ENCODE results near the gene MSANTD1.

Gene MSANTD1

DNA sequence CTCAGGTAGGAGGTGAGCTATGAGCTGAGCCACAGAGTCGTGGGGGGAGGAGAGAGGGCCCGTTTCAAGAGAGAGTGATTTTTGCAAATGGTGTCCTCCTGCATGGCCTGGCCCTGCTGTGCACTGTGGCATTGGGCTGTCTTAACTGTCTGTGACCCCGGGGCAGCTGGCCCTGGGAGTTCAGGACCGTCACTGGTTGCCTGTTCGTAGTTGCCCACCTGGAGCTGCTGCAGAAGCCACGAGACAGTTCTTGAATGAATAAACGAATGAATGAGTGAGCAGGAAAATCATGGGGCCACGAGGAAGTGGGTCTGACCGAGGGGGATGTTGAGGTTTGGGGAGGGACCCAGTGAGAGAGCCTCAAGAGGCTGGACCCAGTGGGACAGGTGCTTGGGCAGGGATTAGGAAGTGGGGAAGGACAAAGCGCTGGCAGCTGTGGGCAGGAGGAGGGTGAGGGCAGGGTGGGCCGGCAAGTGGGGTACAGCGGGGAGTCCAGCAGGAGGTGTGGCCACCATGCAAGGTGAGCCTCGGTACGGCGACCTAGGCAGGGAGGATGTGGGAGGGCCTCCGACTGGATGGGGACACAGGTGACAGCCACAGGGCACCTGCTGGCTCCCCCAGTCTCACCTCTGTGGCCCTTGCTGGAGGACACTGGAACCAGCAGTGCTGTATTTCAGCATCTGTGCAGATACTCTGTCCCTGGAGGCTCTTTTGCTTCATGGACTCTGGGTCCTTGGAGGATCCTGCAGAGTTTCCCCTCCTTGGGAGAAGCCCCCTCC lies 54.0 kb downstream of the MSANTD1 start:
- Histone ChIP-seq H3F3A (ENCODE audit: control insufficient read depth, insufficient read depth) (no peaks in the 10 kb centered on the region), H3K36me3 (ENCODE audit: control insufficient read depth, low read length) (no peaks in the 10 kb centered on the region), H3K79me2 (ENCODE audit: control insufficient read depth, low read length) (no peaks in the 10 kb centered on the region), H4K20me1 (ENCODE audit: control insufficient read depth, insufficient read depth, low read depth, low read length) (no peaks in the 10 kb centered on the region), H3K4me3 (ENCODE audit: low read length) (peak overlapping the region; percentile 43), H3K9me2 (replicated peaks; ENCODE audit: control insufficient read depth, low read length) (no peaks in the 10 kb centered on the region), H3K4me1 (ENCODE audit: control insufficient read depth, low read length) (peaks cover 31% of the 10 kb centered on the region), H3K4me2 (ENCODE audit: low read length) (peak overlapping the region; percentile 43), H3K27me3 (ENCODE audit: control insufficient read depth, low read length) (no peaks in the 10 kb centered on the region), H3K9me3 (ENCODE audit: control insufficient read depth, insufficient read depth, low read length) (no peaks in the 10 kb centered on the region), H3K27ac (ENCODE audit: low read depth, low read length) (no peak overlapping the region)
- TF ChIP-seq CTCF (IDR thresholded peaks at IDR 0.05; ENCODE audit: low read depth, low read length, poor library complexity, severe bottlenecking) (no peak), EZH2phosphoT487 (IDR thresholded peaks at IDR 0.05; ENCODE audit: borderline replicate concordance, low read length) (no peak)

GRCh38 chr4:3303565-3303824 lies 54.5 kb downstream of the MSANTD1 start:
- Histone ChIP-seq H3K27ac (ENCODE audit: low read depth, low read length) (no peak overlapping the region), H3K4me3 (ENCODE audit: low read length) (no peak overlapping the region), H3K4me2 (ENCODE audit: low read length) (no peak overlapping the region)

DNA sequence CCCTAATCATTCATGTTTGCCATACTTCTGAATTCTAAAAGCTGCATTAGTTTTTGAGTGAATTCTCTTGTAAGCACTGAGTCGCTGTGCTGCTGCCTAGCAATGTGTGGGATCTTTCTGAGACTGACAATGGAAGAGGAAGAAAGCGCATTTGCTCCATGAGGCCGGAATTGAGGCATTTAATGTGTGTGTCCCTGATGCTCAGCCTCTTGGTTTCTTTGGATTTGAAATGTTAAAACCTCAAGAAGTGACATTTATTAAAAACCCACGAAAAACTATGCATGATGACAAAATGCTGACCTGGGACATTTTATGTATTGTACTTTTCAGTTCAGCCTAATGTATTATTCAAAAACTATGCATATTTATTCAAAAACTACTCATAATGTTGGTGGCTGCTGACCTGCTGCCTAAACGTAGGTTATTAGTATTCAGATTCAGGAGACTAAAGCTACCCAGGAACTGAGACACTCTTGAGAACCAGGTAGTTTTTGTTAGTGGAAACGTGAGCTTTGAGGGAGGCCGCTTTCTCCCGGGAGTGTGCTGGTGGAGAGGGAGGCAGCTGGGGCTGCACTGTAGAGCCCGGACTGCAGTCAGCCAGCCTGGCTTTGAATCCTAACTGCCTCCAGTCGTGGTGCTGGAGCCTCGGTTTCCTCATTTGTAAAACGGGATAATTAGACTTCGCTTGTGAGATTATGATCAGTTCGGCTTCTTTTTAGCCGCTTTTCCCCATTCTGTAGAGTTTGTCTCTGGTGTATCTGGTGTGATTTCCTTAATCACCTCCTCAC lies 55.2 kb downstream of the MSANTD1 start:
- no peaks in the 10 kb centered on the region for H3K36me3 ChIP-seq (ENCODE audit: control insufficient read depth, low read length)
- H3K4me1 ChIP-seq (ENCODE audit: control insufficient read depth, low read length): peaks cover 31% of the 10 kb centered on the region
- no peaks in the 10 kb centered on the region for H3K9me3 ChIP-seq (ENCODE audit: control insufficient read depth, insufficient read depth, low read length)
- no peaks in the 10 kb centered on the region for H3K9me2 ChIP-seq (replicated peaks; ENCODE audit: control insufficient read depth, low read length)
- H3K27ac ChIP-seq (ENCODE audit: low read depth, low read length): no peak overlapping the region
- no peaks in the 10 kb centered on the region for H3K27me3 ChIP-seq (ENCODE audit: control insufficient read depth, low read length)
- no peak overlapping the region for H3K4me3 ChIP-seq (ENCODE audit: low read length)
- H3F3A ChIP-seq (ENCODE audit: control insufficient read depth, insufficient read depth): no peaks in the 10 kb centered on the region
- H4K20me1 ChIP-seq (ENCODE audit: control insufficient read depth, insufficient read depth, low read depth, low read length): no peaks in the 10 kb centered on the region
- H3K4me2 ChIP-seq (ENCODE audit: low read length): no peak overlapping the region
- H3K79me2 ChIP-seq (ENCODE audit: control insufficient read depth, low read length): no peaks in the 10 kb centered on the region
- no peak for TF ChIP-seq EZH2phosphoT487 (IDR thresholded peaks at IDR 0.05; ENCODE audit: borderline replicate concordance, low read length)

More at GRCh38 chr4:3303565-3303824, 54.5 kb downstream of the MSANTD1 start:
- H3K9me3 ChIP-seq (ENCODE audit: control insufficient read depth, insufficient read depth, low read length): no peaks in the 10 kb centered on the region
- no peaks in the 10 kb centered on the region for H3F3A ChIP-seq (ENCODE audit: control insufficient read depth, insufficient read depth)
- H4K20me1 ChIP-seq (ENCODE audit: control insufficient read depth, insufficient read depth, low read depth, low read length): no peaks in the 10 kb centered on the region
- H3K27me3 ChIP-seq (ENCODE audit: control insufficient read depth, low read length): no peaks in the 10 kb centered on the region
- TF ChIP-seq CTCF (IDR thresholded peaks at IDR 0.05; ENCODE audit: low read depth, low read length, poor library complexity, severe bottlenecking) (no peak), EZH2phosphoT487 (IDR thresholded peaks at IDR 0.05; ENCODE audit: borderline replicate concordance, low read length) (no peak)
- H3K4me1 ChIP-seq (ENCODE audit: control insufficient read depth, low read length): peaks cover 31% of the 10 kb centered on the region
- no peaks in the 10 kb centered on the region for H3K36me3 ChIP-seq (ENCODE audit: control insufficient read depth, low read length)
- no peaks in the 10 kb centered on the region for H3K79me2 ChIP-seq (ENCODE audit: control insufficient read depth, low read length)
- H3K9me2 ChIP-seq (replicated peaks; ENCODE audit: control insufficient read depth, low read length): no peaks in the 10 kb centered on the region
